Cardiac fibroblast (primary cell): ENCODE data around the gene PSME4.
"Not testable (repeated sequence)": the region's sequence is repeated elsewhere in the genome, so short reads cannot be mapped to it uniquely, and the experiment has no call there.

Experiments
- DNase-seq, 2 donors: peaks; one replicate each; pipeline versions ENCODE4 v3.0.0 to v3.0.0-alpha.2; 2010; ENCODE audit warnings: low read depth in 2 of 2
- H3K4me3 ChIP-seq, 2 donors: replicated peaks in 1 of 2; 1 replicate in 1 of 2; 2 replicates in 1 of 2; pipeline ENCODE4 v1.5.1; 2011; ENCODE audit warnings: low read depth in 2 of 2, low read length in 2 of 2, mild to moderate bottlenecking in 2 of 2, moderate library complexity in 1 of 2
- TF ChIP-seq, protein P1 (sequence below): IDR thresholded peaks from one replicate; pipeline ENCODE4 v1.5.1; 2011; ENCODE audit warnings: low read depth, mild to moderate bottlenecking, low read length, inconsistent platforms

Gene PSME4

DNA sequence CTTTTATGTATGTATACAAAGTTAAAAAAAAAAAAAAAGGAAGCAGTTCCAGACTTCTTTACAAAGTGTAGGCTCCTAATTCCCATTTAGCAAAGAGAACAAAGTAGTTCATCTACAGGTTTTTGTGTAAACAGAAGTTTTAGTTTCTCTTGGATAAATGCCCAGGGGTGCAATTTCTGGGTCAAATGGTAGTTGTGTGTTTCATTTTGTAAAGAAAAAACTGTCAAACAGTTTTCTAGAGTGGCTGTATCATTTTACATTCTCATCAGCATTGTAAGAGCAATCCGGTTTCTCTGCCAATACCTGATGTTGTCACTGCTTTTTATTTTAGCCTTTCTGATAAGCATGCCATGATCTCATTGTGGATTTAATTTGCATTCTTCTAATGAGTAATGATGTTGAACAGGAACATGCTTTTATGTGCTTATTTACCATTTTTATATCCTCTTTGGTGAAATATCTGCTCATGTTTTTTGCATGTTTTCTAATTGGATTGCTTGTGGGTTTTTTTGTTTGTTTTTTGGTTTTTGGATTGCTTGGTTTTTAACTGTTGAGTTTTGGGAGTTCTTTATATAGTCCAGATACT is 16.6 kb upstream of the PSME4 start:
- TF ChIP-seq, protein P1, sequence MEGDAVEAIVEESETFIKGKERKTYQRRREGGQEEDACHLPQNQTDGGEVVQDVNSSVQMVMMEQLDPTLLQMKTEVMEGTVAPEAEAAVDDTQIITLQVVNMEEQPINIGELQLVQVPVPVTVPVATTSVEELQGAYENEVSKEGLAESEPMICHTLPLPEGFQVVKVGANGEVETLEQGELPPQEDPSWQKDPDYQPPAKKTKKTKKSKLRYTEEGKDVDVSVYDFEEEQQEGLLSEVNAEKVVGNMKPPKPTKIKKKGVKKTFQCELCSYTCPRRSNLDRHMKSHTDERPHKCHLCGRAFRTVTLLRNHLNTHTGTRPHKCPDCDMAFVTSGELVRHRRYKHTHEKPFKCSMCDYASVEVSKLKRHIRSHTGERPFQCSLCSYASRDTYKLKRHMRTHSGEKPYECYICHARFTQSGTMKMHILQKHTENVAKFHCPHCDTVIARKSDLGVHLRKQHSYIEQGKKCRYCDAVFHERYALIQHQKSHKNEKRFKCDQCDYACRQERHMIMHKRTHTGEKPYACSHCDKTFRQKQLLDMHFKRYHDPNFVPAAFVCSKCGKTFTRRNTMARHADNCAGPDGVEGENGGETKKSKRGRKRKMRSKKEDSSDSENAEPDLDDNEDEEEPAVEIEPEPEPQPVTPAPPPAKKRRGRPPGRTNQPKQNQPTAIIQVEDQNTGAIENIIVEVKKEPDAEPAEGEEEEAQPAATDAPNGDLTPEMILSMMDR = no peak
- DNase-seq = peak; percentile 57 to 62
- no peak overlapping the region for H3K4me3 ChIP-seq

DNA sequence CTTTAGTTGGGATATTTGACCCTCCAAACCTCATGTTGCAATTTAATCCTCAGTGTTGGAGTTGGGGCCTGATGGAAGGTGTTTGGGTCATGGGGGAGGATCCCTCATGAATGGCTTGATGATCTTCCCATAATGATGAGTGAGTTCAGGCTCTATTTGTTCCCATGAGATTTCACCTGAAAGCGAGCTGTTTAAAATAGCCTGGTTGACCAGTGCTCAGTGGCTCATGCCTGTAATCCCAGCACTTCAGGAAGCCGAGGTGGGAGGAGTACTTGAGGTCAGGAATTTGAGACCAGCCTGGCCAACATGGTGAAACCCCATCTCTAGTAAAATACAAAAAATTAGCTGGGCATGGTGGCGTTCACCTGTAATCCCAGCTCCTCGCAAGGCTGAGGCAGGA is 14.9 kb upstream of the PSME4 start:
- TF ChIP-seq, protein P1 = no peak
- no peak for DNase-seq
- H3K4me3 ChIP-seq = no peak overlapping the region

DNA sequence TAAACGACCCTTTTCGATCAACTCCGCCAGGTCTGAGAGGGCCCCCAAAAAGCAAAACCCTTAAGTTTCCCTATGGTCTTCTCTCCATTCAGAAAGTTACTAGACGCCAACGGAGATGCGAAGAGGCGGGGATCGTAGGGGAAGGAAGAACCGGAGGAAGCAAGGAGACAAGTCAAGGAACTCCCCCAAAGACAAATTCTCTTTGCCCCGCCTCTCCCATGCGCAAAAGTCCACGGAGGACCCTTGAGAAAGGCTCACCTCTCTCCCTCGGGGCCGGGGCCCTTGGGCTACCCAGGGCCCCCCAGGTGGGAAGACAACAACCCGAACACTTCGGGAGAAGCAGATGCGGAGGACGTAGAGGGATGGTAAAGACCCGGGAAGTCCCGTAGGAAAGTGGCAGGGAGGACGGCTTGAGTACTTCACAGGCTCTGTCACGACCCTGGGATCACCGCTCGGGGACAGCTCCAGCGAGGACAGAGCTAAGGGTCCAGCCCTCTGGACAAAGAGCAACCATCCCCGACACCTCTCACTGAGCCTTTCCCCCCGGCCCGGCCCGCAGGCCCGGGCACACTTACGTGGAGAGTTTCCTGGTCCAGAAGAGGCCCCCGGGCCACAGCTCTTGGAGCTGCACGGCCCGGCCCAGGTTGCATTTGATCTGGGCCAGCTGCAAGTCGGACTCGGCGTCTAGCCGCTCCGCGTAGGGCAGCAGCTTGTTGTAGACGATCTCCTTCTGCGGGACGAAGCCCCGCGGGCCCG is 647 bp downstream of the PSME4 start:
- DNase-seq = peak; percentile 48 to 54
- peak overlapping the region; percentile 81 to 87 for H3K4me3 ChIP-seq
- TF ChIP-seq, protein P1 = no peak

DNA sequence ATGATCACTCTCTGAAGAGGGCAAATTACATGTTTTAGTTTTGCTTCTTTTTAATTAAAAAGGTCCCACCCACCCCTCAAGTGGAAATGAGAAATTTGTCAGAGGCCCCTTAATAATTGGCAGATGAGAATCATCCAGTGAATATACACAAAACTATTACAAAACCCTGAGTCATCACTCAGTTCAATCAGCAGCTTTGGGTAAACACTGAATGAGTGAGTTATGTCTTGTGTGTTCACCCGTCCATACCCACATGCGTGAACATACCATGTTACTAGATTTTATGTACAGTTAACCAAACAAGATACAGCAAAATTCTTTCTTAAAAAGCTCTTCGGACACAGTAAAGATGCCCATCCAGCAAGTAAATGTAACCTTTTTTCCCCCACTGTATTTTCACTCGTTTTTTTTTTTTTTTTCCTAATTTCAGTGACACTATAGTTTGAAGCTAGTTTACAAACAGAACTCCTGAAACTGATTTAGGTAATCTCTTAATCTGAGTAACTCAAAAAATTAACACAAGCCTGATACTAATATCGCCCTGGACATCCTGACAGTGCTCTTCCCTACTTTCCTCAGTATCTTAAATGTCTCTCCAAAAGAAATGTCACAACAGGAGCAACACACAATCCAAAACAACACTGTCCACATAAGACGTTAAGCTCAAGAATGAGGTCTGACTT is 1.4 kb downstream of the PSME4 start:
- TF ChIP-seq, protein P1 = no peak
- DNase-seq = peak; percentile 49 to 83
- H3K4me3 ChIP-seq = peak overlapping the region; percentile 81 to 87

DNA sequence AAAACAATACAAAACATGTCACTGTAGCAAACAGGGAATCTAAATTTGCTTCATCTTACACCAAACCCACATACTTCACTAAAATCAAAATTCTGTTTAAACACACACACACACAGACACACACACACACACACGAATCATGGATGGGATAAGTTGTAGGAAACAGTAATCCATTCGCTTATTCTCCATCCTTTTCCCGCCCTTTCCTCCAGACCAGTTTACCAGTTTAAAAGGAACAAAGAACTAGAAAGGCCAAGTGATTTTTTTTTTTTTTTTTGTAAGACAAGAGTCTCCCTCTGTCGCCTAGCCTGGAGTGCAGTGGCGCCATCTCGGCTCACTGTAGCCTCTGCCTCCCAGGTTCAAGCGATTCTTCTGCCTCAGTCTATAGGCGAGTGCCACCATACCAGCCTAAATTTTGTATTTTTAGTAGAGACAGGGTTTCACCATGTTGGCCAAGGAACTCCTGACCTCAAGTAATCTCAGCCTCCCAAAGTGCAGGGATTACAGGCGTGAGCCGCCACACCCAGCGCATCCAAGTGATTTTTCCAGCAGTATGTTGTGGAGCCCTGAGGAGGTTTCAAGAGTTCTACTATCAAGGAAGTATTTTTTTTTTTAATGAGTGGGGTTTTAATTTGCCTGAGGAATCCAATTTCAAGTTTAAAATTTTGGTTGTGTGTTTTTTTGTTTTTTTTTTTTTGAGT is 5.7 kb downstream of the PSME4 start:
- TF ChIP-seq, protein P1 = no peak
- H3K4me3 ChIP-seq = no peak overlapping the region
- no peak for DNase-seq

DNA sequence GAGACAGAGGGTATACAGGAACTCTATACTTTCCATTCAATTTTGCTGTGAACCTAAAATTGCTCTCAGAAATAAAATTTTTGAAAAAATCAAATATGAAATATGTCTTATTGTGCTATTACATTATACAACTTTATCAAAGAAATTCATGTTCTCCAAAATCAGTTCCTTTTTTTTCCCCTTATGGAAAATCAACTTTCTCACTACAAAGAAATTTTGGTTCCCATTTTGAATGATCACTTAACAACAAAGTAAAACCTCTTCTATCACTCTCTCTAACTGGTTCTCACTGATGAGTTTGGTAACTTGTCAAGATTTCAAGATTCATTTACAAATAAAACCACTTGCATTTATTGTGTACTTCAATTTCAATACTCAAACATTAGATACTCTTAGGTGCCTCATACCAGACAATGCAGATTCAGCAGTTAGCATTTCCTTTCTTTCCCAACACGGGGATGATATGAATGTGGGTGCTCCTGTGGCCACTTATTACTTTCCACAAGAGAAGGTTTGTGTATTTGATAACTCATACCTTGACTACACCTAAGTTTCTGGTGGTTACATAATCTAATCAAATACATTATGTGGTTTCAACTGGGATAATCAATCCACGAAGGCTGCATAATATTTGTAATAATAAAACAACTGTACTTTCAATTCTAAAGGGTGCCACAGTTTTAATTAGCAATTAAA is 6.4 kb downstream of the PSME4 start:
- H3K4me3 ChIP-seq = no peak overlapping the region
- TF ChIP-seq, protein P1 = no peak
- DNase-seq = peak in 1 of 2 donors; percentile 26

DNA sequence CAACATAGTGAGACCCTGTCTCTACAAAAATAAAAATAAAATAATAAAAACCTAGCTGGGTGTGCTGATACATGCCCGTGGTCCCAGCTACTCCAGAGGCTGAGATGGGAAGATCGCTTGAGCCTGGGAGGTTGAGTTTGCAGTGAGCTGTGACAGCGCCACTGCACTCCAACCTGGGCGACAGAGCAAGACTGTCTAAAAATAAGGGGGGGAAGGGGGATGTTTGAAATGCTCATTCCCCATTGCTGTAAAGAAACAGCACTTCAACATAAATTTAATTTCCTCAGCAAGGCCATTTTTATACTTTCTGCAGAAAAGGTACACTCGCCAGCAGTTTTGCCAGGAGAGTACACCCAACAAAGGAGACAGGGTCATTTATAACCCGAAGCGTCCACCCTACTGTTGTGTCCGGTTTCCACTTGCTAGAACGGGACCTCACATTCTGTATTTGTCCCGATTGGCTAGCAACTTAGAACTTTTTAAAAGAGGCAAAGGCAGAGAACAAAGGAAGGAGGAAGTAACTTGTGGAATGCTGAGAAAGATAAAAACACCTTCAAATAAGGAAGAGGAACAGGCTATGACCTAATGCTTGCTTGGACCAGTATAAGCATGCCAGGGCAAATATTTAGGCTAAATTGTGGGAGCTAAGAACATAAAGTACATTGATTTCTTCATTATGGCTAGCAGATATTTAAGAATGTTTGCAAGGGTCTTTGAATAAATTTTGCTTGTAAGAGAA is 9.1 kb downstream of the PSME4 start:
- DNase-seq, H3K4me3 ChIP-seq: not testable (repeated sequence)
